Activated CD8-positive, alpha-beta T cell treated with anti-CD3 and anti-CD28 coated beads for 36 hours (primary cell): ENCODE data around the gene FUOM. TPM values are rescaled to one million over a fixed set of nuclear protein-coding genes. Genes with fewer than 3 reads are reported as not detected.
A peak's percentile ranks its signal among the peaks of the same experiment; 100 is the strongest.

Experiments
- ATAC-seq: fragments of 200-7000 bp; cut with Tn5 transposase; one replicate; pipeline ENCODE4 v1.10.0; 2021; ENCODE audit warnings: mild to moderate bottlenecking, moderate library complexity
- CTCF ChIA-PET: fragments of 350-600 bp; sonication (Branson Sonifier 250); formaldehyde crosslinking; loops from one replicate; lab custom pipeline; 2021; ENCODE audit warnings: antibody characterized with exemption; lab: Charles Lee
- POLR2A ChIA-PET: fragments of 350-600 bp; sonication (Branson Sonifier 250); formaldehyde crosslinking; loops from one replicate; lab custom pipeline; 2021; ENCODE audit warnings: antibody characterized with exemption; lab: Charles Lee
- DNase-seq: peaks from one replicate; pipeline ENCODE4 v3.0.0-alpha.2; 2020
- H3K27ac Mint-ChIP-seq: one replicate; pipeline ENCODE4 v1.8.0; 2021; ENCODE audit warnings: mild to moderate bottlenecking, mixed read lengths
- H3K27me3 Mint-ChIP-seq: one replicate; pipeline ENCODE4 v1.8.0; 2021; ENCODE audit warnings: mixed read lengths
- H3K36me3 Mint-ChIP-seq: one replicate; pipeline ENCODE4 v1.8.0; 2021; ENCODE audit warnings: low read depth, mixed read lengths
- H3K4me1 Mint-ChIP-seq: one replicate; pipeline ENCODE4 v1.8.0; 2021; ENCODE audit warnings: low read depth, mixed read lengths
- H3K4me3 Mint-ChIP-seq: one replicate; pipeline ENCODE4 v1.8.0; 2021; ENCODE audit warnings: mild to moderate bottlenecking, moderate library complexity, mixed read lengths
- H3K9me3 Mint-ChIP-seq: one replicate; pipeline ENCODE4 v1.8.0; 2021; ENCODE audit warnings: mixed read lengths
- CTCF ChIP-seq: fragments of 200-600 bp; IDR thresholded peaks from one replicate; pipeline ENCODE4 v1.8.0; 2022; ENCODE audit warnings: antibody characterized with exemption, mild to moderate bottlenecking
- intact Hi-C: fragments of 100-400 bp; cut with micrococcal nuclease; formaldehyde crosslinking; loops from one replicate; pipeline ENCODE4 v1.10.0; 2022
- microRNA-seq: library from miRNA; unstranded; fragments of <30 nt; microRNA quantifications from one replicate; pipeline ENCODE4 v1.2.0, GENCODE V29; 2022; ENCODE audit warnings: borderline microRNAs expressed, borderline replicate concordance
- total RNA-seq, 2 experiments: library from RNA; stranded (reverse); gene quantifications; one replicate each; pipeline ENCODE4 v1.2.3, GENCODE V29; 2021

The FUOM gene
- total RNA-seq, 2 experiments from 2014 or later = 32.2 to 33.7 TPM

DNA sequence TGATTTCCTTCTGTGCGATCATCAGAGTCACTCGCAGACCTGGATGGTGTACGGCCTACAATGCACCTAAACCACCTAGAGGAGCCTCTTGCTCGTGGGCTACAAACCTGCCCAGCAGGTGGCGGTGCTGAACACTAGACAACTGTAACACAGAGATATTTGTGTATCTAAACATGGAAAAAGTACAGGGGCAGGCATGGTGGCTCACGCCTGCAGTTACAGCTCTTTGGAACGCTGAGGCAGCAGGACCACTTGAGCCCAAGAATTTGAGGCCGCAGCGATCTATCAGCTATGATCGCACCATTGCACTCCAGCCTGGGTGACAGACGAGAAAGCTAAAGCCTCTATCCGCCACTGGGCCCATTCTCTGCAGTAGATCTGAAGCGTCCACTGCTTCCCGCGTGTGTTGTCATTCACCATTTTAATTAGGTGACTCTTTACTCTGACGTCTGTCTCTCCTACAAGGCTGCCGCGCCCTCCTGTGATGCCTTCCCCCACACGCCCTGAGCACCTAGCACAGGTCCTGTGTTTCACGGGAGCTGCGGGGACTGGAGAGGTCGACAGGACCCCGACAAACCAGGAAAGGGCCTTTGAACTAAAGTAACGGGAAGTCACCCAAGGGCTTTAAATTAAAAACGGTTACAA lies 49.9 kb downstream of the FUOM start:
- peak; percentile 91 for TF ChIP-seq CTCF
- Mint-ChIP-seq H3K4me1 (peaks cover 29% of the 10 kb centered on the region), H3K36me3 (peaks cover 9% of the 10 kb centered on the region), H3K9me3 (no peaks in the 10 kb centered on the region), H3K27ac (peak overlapping the region; percentile 98), H3K27me3 (no peaks in the 10 kb centered on the region), H3K4me3 (peak overlapping the region; percentile 95)
- CTCF ChIA-PET = interaction anchor here (0.7 to 2.9 kb wide), 25 partner anchors 9 to 209 kb away, joined by 3 to 22 read pairs (median 5); partner anchors contain the start of gene ADAM8
- POLR2A ChIA-PET = interaction anchor here (0.9 to 2.0 kb wide), 6 partner anchors 13 to 50 kb away, joined by 3 to 8 read pairs (median 4); no protein-coding TSS in a partner anchor
- intact Hi-C loops = no loop called here
- ATAC-seq (peak; percentile 60), DNase-seq (peak; percentile 97)

DNA sequence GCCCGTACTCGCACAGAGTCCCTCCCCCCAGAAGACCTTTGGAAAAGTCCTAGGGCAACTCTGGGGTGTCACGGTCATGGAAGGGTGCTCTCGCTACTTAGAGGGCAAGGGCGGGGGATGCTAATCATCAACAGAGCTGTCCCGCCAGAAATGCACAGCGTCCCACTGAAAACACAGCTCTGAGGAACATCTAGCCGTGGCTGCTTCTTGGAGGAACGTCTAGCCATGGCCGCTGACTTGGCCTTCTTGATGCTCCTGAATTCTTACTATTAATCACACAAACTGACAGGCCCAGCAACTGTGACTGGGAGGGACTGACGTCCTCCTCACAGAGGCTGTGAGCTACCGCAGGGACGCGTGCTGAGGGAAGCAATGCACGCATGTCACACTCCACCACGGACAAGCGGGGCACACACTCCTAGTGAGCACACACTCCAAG lies 50.9 kb downstream of the FUOM start:
- Mint-ChIP-seq H3K36me3 (peaks cover 13% of the 10 kb centered on the region), H3K4me1 (peaks cover 34% of the 10 kb centered on the region), H3K9me3 (no peaks in the 10 kb centered on the region), H3K27me3 (no peaks in the 10 kb centered on the region), H3K27ac (peak overlapping the region; percentile 98), H3K4me3 (peak overlapping the region; percentile 95)
- DNase-seq (no peak), ATAC-seq (no peak)
- no peak for TF ChIP-seq CTCF
- CTCF ChIA-PET = interaction anchor here (1.1 to 2.9 kb wide), 15 partner anchors 12 to 163 kb away, joined by 3 to 22 read pairs (median 6); partner anchors contain the start of gene ADAM8
- POLR2A ChIA-PET = interaction anchor here (0.6 to 2.0 kb wide), 4 partner anchors 12 to 48 kb away, joined by 3 to 8 read pairs (median 6); no protein-coding TSS in a partner anchor
- intact Hi-C loops = no loop called here

DNA sequence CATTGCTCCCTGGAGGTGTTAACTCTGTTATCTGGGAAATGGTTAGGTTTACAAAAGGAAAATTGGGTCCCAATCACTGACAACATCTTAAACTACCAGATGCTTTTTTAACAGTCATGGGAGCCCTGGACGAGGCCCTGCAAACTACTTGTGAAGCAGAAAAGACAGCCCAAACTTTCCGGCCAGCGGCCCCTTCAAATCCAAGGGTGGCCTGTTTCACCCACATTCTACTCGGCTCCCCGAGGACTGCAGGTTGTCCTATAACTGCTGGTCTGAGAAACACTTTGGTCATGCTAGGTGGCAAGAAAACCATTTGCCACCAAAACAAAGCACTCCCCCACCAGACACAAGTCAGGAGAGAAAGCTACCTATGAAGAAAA lies 51.7 kb downstream of the FUOM start:
- peaks cover 13% of the 10 kb centered on the region for H3K36me3 Mint-ChIP-seq
- intact Hi-C loops = no loop called here
- H3K4me3 Mint-ChIP-seq = no peak overlapping the region
- no peak for ATAC-seq
- CTCF ChIA-PET = interaction anchor here (2.3 to 2.9 kb wide), 2 partner anchors 13 to 28 kb away, joined by 9 to 13 read pairs; no protein-coding TSS in a partner anchor
- POLR2A ChIA-PET = no interaction called here
- TF ChIP-seq CTCF = no peak
- no peak for DNase-seq
- H3K4me1 Mint-ChIP-seq = peaks cover 34% of the 10 kb centered on the region
- no peaks in the 10 kb centered on the region for H3K27me3 Mint-ChIP-seq
- H3K9me3 Mint-ChIP-seq = no peaks in the 10 kb centered on the region
- H3K27ac Mint-ChIP-seq = no peak overlapping the region

Small RNA genes lying within 50 kb of the gene (microRNA-seq; reads per million reads assigned to microRNA genes)
- 1.2 reads per million for gene MIR3944

Other genes with a start within 250 kb of the FUOM start
- gene KNDC1, start 197.8 kb downstream of the FUOM start, total RNA-seq = not detected
- not detected for gene UTF1, start 127.8 kb downstream of the FUOM start, total RNA-seq
- under 1 TPM in 1 of 2 experiments, not detected in 1; 0.09 TPM for gene VENTX, start 120.2 kb downstream of the FUOM start, total RNA-seq
- gene ADAM8, start 81.2 kb downstream of the FUOM start, total RNA-seq = 100 to 1,000 TPM; 106 to 115 TPM
- 10 to 100 TPM; 54.1 to 57.5 TPM for gene TUBGCP2, start 49.1 kb downstream of the FUOM start, total RNA-seq
- 10 to 100 TPM; 58.0 to 60.1 TPM for gene ZNF511, start 49.1 kb downstream of the FUOM start, total RNA-seq
- gene CALY, start 21.1 kb downstream of the FUOM start, total RNA-seq = not detected
- gene PRAP1, start 10.6 kb downstream of the FUOM start, total RNA-seq = not detected
- gene ECHS1, start 15.3 kb upstream of the FUOM start, total RNA-seq = 10 to 100 TPM; 50.7 to 51.4 TPM
- 1 to 10 TPM; 4.2 to 4.6 TPM for gene PAOX, start 21.2 kb upstream of the FUOM start, total RNA-seq
- 10 to 100 TPM; 45.7 to 48.9 TPM for gene MTG1, start 36.1 kb upstream of the FUOM start, total RNA-seq
- not detected for gene SPRN, start 66.6 kb upstream of the FUOM start, total RNA-seq
- gene SCART1, start 95.9 kb upstream of the FUOM start, total RNA-seq = 1 to 10 TPM; 2.8 to 2.9 TPM
- gene CYP2E1, start 169.3 kb upstream of the FUOM start, total RNA-seq = under 1 TPM; 0.43 to 0.87 TPM
- not detected for gene SYCE1, start 207.6 kb upstream of the FUOM start, total RNA-seq